HL-60/S4 (cell line): ENCODE data around the gene FAM78B.

Experiments used
- in situ Hi-C: fragments of 300-500 bp; cut with MboI; formaldehyde crosslinking; loops from 2 replicates; pipeline ENCODE4 v1.14.3; 2022; ENCODE audit warnings: low sequenced_read_pairs

Gene FAM78B

DNA sequence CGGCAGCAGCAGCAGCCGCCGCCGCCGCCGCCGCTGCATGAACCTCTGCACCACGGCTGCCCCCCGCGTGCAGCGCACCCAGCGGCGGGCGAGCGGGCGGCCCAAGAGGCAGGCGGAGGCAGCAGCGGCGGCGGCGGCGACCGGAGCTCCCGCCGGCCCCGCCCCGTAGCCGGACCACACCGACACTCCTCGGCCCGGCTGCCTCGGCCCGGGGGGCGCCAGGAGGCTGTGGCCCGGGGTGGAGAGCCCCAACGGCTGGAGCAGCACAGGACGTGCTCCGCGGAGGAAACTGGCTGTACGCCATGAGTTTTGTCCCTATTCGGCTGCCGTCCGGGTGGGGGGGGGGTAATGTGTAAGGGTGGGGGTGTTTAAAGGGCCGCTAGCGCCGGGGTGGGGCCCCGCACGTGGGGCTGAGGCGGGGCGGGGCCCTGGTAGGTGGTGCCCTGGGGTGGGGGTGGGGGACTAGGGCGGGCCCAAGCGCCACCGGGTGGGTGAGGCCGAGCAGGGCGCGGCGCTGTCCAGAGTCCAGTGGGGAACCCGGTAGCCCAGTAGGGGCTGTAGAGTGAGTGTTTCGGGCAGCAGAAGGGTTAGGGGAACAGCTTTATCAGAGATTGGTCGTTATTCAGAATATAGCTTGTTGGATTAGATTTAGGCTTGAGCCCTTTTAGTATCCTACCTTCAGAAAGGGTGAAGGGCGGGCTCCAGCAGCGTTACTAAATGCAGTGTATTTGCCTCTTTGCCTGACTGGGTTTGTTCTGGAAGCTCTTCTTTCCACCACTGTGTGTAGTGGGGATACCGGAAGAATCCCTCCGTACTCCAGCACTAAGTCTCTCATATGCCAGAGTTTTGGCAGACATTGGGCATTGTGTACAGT, at the start of gene FAM78B:
Gene FAM78B, minus strand, starts transcription at position 304 of the 874 bp plus-strand sequence. CDS start 753 bp downstream, outside the sequence.
- in situ Hi-C loops, result no loop called here

GRCh38 chr1:166202546-166202945, 35.7 kb upstream of the FAM78B start:
- in situ Hi-C loops, result no loop called here

DNA sequence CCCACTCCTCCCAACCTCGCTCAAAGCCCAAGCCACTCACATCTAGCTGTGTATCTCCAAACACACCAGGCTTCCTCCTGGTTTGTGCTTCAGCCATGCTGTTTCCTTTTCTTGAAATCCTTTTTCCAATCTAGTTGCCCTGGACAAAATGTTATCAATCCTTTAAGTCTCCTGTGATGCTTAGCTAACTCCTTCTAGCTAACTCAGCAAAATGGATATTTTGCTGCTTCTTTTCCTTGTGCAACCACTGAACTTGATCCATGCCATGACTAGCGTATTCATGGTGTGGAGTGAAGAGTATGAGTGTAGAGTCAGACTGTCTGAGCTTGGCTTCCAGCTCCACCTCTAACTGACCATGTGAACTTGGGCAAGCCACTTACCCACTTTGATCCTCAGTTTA, 33.9 kb upstream of the FAM78B start:
- in situ Hi-C loops, result no loop called here

- in situ Hi-C loops, result no loop called here
These were observed 30.8 kb upstream of the FAM78B start for GRCh38 chr1:166197597-166197996.

- in situ Hi-C loops, result no loop called here
These were observed 30.3 kb upstream of the FAM78B start for GRCh38 chr1:166197141-166197540.

DNA sequence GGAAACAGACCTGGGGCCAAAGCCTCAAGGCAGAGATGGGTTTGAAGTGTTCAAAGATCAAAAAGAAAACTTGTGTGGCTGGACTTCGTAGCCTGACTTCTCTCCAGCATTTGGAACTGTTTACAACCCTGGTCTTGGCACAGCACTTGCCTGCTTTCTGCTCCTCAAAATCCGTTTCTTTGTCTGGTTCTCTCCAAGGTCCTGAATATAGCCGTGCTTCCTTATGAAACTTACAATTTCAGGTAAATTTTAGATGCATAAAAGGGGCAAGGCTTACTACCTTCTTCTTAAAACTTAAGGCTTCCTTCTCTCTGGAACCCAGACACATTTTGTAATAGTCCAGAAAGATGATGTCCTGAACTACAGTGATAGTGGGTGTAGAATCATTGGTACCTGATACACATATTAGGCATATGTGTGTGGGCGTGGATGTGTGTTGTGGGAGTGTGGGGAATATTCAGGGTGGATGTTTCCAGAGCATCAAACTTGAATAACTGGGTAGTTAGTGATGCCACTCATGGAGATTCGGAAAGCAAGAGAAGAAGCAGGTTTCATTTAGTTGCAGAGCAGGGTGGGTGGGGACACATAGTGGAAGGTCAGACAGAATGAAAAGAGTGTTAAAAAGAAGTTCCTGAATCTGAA, 26.4 kb upstream of the FAM78B start:
- in situ Hi-C loops, result no loop called here

GRCh38 chr1:166190400-166190799, 23.6 kb upstream of the FAM78B start:
- in situ Hi-C loops, result no loop called here

DNA sequence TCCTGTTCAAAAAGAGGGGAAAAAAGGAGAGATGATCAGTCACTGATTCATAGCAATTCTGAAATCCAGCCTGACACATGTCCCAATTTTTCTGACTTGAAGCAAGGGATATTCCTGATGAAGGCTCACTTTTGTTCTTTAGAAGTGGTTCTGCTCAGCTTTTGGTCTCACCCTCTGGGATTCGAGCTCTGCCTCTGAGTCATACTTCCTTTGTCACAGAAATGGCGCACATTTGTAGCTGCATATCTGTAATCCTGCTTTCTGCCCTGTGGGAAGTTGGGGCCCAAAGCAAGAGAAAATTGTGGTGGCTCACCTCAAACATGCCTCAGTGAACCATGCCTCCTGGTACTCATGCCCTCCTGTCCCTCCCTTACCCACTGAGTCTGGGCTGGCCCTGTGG, 22.3 kb upstream of the FAM78B start:
- in situ Hi-C loops, result no loop called here

DNA sequence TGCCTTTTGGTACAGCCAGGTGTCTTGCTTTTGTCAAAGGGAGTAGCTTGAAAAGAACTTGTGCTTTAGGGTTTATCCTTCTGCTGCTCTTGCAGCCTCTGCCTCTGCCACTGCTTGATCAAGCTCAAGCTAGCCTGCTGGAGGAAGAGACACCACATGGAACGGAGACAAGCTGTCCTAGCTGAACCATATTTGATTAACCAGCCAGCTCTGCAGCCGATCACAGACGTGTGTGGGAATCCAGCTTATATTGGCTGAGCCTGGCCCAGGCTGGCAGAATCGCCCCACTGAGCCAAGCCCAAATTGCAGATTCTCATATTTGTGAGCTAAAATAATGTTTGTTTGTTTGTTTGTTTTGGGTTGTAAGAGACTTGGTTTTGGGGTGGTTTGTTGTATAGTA, 18.7 kb upstream of the FAM78B start:
- in situ Hi-C loops, result no loop called here

GRCh38 chr1:166184897-166185296, 18.1 kb upstream of the FAM78B start:
- in situ Hi-C loops, result no loop called here

DNA sequence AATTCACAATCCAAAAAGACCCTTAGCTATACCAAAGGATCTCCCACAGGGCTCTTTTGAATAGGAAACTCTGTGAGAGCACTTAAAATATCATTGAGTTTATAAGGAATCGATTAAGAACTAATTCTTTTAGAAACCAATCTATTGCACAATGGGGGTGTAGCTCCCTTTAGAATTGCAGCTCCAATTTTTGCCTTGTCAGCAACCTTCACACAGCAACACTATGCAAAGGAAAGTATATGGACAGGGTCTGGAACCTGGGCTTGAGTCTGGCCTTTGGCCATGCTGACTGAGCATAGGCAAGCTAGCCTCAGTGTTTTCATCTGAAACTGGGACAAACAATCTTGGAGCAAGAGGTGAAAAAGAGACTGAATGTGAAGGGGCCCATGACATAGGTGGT, 17.2 kb upstream of the FAM78B start:
- in situ Hi-C loops, result no loop called here

- in situ Hi-C loops, result no loop called here
These were observed 15.5 kb upstream of the FAM78B start for GRCh38 chr1:166182281-166182680.

- in situ Hi-C loops, result no loop called here
These were observed 9.6 kb upstream of the FAM78B start for GRCh38 chr1:166176416-166176815.

DNA sequence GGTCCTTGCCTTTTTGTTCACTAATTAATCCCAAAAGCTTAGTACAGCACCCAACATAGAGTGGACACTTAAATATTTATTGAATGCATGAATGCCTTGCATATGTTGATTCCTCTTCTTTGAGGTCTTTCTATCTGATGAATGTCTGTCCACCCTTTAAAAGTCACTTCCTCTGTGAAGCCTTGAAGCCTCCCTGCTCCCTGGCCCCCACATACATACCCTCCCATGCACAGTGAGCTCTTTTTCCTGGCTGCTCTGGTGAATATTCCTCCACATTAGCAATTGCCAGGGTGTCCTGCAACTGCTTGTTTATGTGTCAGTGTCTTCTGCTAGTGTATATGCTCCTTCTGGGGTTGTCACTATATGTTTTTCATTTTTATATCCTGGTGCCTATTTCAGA, 8.2 kb upstream of the FAM78B start:
- in situ Hi-C loops, result no loop called here

DNA sequence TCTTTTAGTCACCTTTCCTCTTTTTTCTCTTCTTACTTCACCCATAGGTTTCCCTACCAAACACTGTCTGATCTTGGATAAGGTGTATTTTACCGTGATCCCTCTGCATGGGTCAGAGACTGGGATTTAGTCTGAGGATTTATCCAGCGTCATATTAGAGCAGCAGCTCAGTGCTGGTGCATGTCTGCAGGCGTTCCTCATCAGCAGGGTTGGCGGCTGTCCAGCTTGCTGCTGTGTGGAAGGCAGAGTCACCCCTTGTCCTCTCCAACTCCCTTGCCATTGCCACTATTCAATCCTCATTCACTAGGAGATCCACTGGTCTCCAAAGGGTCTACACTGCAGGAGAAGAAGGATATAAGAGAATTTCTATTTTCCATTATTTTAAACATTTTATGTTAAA, 7.3 kb upstream of the FAM78B start:
- in situ Hi-C loops, result no loop called here

- in situ Hi-C loops, result no loop called here
These were observed 5.3 kb upstream of the FAM78B start for GRCh38 chr1:166172106-166172505.

DNA sequence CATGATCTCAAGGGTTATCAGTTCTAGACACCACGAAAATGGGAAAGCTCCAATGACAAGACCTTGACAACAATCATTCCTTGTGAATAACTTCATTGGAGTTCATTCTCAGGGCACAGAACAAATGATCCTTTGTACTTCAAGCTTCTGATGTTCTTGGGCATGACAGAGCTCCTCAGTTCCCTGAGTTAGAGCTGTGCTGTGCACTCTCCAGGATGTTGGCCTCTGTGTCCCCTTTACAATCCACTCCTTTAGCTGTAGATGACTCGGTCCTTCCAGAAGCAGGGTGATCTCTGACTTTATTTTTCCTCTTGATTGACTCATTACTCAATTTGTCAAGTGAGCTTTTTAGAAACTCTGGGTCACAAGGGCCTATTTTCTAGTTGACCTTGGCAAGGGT, 3.9 kb upstream of the FAM78B start:
- in situ Hi-C loops, result no loop called here

GRCh38 chr1:166170075-166170474, 3.3 kb upstream of the FAM78B start:
- in situ Hi-C loops, result no loop called here

GRCh38 chr1:166169182-166169581, 2.4 kb upstream of the FAM78B start:
- in situ Hi-C loops, result no loop called here

DNA sequence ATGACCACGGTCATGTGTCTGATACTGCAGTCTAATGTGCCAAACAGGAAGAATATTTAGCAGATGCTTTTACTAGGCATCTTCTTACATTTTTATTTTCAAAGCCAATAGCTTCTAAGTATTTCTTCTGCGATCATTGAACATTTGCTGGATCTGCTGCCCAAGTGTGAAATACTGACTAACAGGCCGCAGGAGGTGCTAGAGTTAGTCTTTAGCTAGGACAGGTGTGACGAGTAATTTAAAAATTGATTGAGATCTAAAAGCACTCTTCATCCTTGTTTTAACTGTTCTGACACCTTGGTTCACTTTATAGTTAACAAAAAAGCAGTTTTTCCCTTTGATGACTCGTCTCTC, 748 bp upstream of the FAM78B start:
- in situ Hi-C loops, result no loop called here

GRCh38 chr1:166166329-166166697, 488 bp downstream of the FAM78B start:
- in situ Hi-C loops, result no loop called here

- in situ Hi-C loops, result no loop called here
These were observed 1.0 kb downstream of the FAM78B start for GRCh38 chr1:166165661-166166328.
